HFF-Myc (cell line): ENCODE data around the gene IRX4.

Source experiments
- DNase-seq: peaks from one replicate; pipeline ENCODE4 v3.0.0-alpha.2; 2011; ENCODE audit warnings: low read depth; ENCODE audit errors: extremely low read depth
- H3K4me3 ChIP-seq: replicated peaks from 2 replicates; pipeline ENCODE4 v1.5.1; 2011; ENCODE audit warnings: low read depth, mild to moderate bottlenecking, control low read depth, low read length
- CTCF ChIP-seq: IDR thresholded peaks from 2 replicates; pipeline ENCODE4 v1.5.1; 2012; ENCODE audit warnings: mild to moderate bottlenecking, low read depth, low read length, control low read depth; ENCODE audit errors: missing control alignments

The IRX4 gene

DNA sequence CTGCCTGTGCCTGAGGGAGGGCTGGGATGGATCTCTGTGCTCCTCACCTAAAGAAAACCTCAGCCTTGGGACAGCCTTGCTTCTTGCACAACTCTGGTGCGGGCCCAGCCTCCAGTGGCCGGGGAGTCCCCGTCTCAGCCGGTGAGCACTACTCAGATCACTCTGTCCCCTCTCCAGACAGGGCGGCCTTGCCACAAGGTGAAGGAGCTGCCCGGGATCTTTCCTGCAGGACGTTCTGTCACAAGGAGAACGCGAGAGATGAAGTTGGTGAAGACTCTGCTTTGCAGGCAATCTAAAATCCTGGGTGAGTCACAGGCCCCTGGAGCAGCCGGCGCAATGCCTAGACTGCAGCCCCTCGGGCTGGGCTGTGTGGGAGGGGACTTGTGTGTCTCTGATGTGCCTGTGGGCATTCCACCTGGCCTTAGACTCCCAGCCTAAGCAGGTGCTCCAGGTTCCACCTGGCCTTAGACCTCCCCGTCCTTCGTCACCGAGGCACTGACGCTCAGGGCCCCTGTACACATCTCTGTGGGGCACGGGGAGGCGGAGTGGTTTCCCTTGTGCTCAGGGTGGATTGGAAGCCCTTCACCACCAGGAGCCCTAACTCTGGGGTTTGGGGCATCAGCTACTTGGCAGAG, 15.2 kb upstream of the IRX4 start:
- DNase-seq: no peak
- no peak for TF ChIP-seq CTCF
- H3K4me3 ChIP-seq: no peak overlapping the region

DNA sequence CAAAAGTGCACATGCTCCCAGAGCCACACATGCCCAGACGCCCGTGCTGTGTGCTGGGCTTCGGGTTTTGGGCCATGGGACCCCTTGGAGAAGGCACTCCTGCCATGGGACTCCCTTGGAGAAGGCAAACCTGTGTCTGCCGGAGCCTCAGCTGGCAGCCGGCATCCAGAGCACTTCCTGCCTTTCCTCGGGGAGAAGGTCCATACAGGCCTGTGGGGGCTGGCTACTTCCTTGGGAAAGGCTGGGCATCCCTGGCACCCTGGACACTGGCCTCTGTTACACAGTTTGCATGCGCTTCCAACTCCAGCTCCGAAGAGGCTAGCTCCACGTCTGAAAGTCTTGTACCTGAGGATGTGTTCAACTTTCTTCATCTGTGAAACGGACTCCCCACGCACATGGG, 14.7 kb upstream of the IRX4 start:
- H3K4me3 ChIP-seq: no peak overlapping the region
- no peak for DNase-seq
- no peak for TF ChIP-seq CTCF

GRCh38 chr5:1896602-1897376, 14.1 kb upstream of the IRX4 start:
- no peak for DNase-seq
- no peak for TF ChIP-seq CTCF
- no peak overlapping the region for H3K4me3 ChIP-seq

DNA sequence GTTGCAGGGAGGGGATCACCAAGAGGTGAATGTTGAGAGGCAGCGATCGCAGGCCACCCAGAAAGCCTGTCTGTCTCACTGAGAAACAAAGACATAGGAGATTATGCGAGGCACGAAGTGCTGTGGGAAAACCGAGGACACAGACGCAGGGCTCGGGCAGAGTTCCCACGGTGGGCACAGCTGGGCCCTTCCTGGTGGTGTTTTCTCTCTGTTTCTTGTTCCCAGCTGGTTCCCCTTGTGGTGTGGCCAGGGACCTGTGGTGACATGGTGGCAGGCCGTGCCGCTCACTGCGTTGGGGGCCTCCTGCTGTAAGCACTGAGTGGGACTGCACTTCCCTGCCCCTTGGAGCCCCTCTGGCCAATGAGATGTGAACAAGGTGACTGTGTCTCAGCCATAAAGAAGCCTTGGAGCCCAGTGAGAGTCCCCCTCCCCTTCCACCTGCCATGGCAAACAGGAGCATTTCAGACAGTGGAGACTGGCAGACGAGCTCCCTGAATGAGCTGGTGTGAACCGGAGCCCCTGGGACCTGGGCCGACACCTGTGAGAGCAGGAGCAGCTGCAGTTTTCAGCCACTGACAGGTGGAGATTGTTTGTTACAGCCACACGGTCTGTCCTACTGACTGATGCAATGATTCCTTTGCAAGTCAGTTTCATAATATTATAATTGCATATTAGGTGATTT, 13.2 kb upstream of the IRX4 start:
- no peak for TF ChIP-seq CTCF
- DNase-seq: no peak
- no peak overlapping the region for H3K4me3 ChIP-seq

GRCh38 chr5:1894243-1894642, 11.5 kb upstream of the IRX4 start:
- H3K4me3 ChIP-seq: no peak overlapping the region
- TF ChIP-seq CTCF: no peak
- no peak for DNase-seq

DNA sequence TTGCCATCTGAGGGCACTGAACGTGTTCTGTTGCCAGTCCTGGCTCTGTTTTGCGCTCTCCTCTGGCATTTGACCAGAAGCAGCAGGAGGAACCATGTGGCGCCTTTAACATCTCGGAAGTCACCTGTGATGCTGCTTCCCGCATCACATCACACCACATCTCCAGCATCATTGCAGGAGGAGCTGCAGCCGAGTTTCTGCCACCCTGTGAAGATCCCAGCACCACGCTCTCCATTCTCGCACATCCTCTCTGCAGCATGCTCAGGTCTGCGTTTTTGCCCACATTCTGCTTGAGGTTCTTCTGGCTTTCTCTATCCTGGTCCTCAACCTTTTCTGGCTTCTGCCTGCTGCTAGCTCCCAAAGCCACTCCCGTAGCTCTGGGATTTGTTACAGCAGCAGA, 11.0 kb upstream of the IRX4 start:
- H3K4me3 ChIP-seq: no peak overlapping the region
- no peak for DNase-seq
- TF ChIP-seq CTCF: no peak
